Panc1 (cell line): ENCODE measurements around the gene TMEM88. TPM values are rescaled to one million over a fixed set of nuclear protein-coding genes. Genes with fewer than 3 reads are reported as not detected.
A peak's percentile ranks its signal among the peaks of the same experiment; 100 is the strongest.

ENCODE experiments used
- ATAC-seq: fragments of 200-7000 bp; cut with Tn5 transposase; 2 replicates; pipeline ENCODE4 v1.9.1; 2020; ENCODE audit warnings: mild to moderate bottlenecking, moderate library complexity
- BruUV-seq: library from RNA; stranded (reverse); fragments of 400-500 nt; replicated peaks from 2 replicates; lab custom pipeline; 2021; lab: Mats Ljungman, UMichigan
- CTCF ChIA-PET: fragments of 300-600 bp; sonication (Branson Sonifier 250); formaldehyde crosslinking; loops from one replicate; lab custom pipeline; 2022; ENCODE audit warnings: antibody characterized with exemption; lab: Charles Lee
- POLR2A ChIA-PET: fragments of 300-600 bp; sonication (Branson Sonifier 250); formaldehyde crosslinking; loops from one replicate; lab custom pipeline; 2022; ENCODE audit warnings: antibody characterized with exemption; lab: Charles Lee
- DNase-seq: peaks from one replicate; pipeline ENCODE4 v3.0.0-alpha.2; 2010; ENCODE audit warnings: low read depth, low spot score
- H3K27ac ChIP-seq: 2 replicates; pipeline ENCODE4 v1.5.1; 2011; ENCODE audit warnings: mild to moderate bottlenecking, low read length, inconsistent platforms
- H3K27me3 ChIP-seq: fragments of 200-500 bp; sonication (Bioruptor generic); 2 replicates; pipeline ENCODE4 v1.6.0; 2014; ENCODE audit warnings: low read length, inconsistent platforms; ENCODE audit not compliant: control insufficient read depth, insufficient read depth
- H3K36me3 ChIP-seq: fragments of 200-500 bp; sonication (Bioruptor generic); 2 replicates; pipeline ENCODE4 v1.5.1; 2014; ENCODE audit warnings: inconsistent platforms, mild to moderate bottlenecking, low read length, moderate library complexity; ENCODE audit not compliant: control insufficient read depth, insufficient read depth
- H3K4me1 ChIP-seq: 2 replicates; pipeline ENCODE4 v1.5.1; 2011; ENCODE audit warnings: inconsistent platforms, mild to moderate bottlenecking, low read length, moderate library complexity; ENCODE audit not compliant: control insufficient read depth, insufficient read depth
- H3K4me3 ChIP-seq, 2 experiments: 2 replicates each; pipeline ENCODE4 v1.5.1; 2011 to 2012; ENCODE audit warnings: low read depth in 2 of 2, low read length in 2 of 2, mild to moderate bottlenecking in 2 of 2, inconsistent platforms in 1 of 2, moderate library complexity in 1 of 2
- H3K9me3 ChIP-seq: fragments of 200-500 bp; sonication (Bioruptor generic); 2 replicates; pipeline ENCODE4 v1.5.1; 2014; ENCODE audit warnings: low read depth, mild to moderate bottlenecking, inconsistent platforms, low read length, moderate library complexity; ENCODE audit not compliant: control insufficient read depth, insufficient read depth
- POLR2AphosphoS5 ChIP-seq: IDR thresholded peaks from 2 replicates; pipeline ENCODE4 v1.6.1; 2012; ENCODE audit warnings: mild to moderate bottlenecking, low read depth, low read length, moderate library complexity
- SIN3A ChIP-seq: IDR thresholded peaks from 2 replicates; pipeline ENCODE4 v1.6.1; 2012; ENCODE audit warnings: low read depth, mild to moderate bottlenecking, low read length, moderate library complexity, borderline replicate concordance; ENCODE audit not compliant: insufficient read depth
- TCF7L2 ChIP-seq: IDR thresholded peaks from 2 replicates; pipeline ENCODE4 v1.6.1; 2011; ENCODE audit warnings: mild to moderate bottlenecking, low read depth, low read length, inconsistent platforms
- in situ Hi-C: cut with HindIII; loops from 2 replicates; pipeline ENCODE4 v1.10.0; 2016; ENCODE audit warnings: low sequenced_read_pairs, low pct_unique_long_range_greater_than_20kb
- intact Hi-C: fragments of 100-400 bp; cut with micrococcal nuclease; formaldehyde crosslinking; loops from one replicate; pipeline ENCODE4 v1.10.0; 2022; ENCODE audit not compliant: unreplicated experiment
- total RNA-seq: library from RNA; stranded (reverse); gene quantifications from one replicate; pipeline ENCODE4 v1.2.1, GENCODE V29; 2021; ENCODE audit not compliant: unreplicated experiment
- TF ChIP-seq, protein P1 (sequence below): fragments of 450-650 bp; IDR thresholded peaks from 2 replicates; pipeline ENCODE4 v1.5.1; 2017; ENCODE audit warnings: mild to moderate bottlenecking
- TF ChIP-seq, protein P2 (sequence below), 2 experiments: IDR thresholded peaks; 2 replicates each; pipeline ENCODE4 v1.6.1; 2011 to 2012; ENCODE audit warnings: low read depth in 2 of 2, control low read depth in 1 of 2, low read length in 1 of 2, mild to moderate bottlenecking in 1 of 2, moderate library complexity in 1 of 2; ENCODE audit not compliant: insufficient read depth in 1 of 2

TMEM88 gene
- total RNA-seq, 1 experiment from 2014 or later: 1.6 TPM

DNA sequence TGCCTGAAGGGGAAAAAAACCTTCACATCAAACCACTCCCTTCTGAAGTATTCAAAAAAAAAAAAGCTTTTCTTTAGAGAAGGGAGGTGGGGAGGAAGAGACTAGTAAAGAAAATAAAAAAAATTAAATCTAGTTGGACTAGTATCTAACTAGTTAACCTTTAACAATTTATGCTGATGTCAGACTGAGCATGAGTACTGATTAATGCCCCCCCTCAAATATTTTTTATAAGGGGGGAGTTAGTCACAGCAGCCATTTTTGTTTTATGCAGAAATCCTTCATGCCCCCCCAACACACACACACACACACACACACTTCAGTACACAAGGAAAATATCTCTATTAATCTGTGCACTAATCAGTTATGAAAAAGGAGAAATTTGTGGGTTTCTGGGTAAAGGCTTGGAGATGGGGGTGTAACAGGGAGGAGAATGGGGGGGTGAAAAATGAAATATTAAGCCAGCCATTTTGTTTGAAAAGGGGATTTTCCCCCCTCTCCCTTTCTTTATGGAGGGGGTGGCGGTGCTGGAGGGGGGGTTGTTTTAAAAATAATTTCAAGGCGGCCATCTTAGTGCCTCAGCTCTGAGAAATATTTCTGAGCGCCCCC is 29.0 kb downstream of the TMEM88 start:
- H3K27ac ChIP-seq: peak overlapping the region; percentile 77; the same call in 1 of the 2 replicates
- H3K4me3 ChIP-seq: peak overlapping the region; percentile 16 to 33
- H3K27me3 ChIP-seq: no peaks in the 10 kb centered on the region
- ATAC-seq (no peak), DNase-seq (no peak)
- TF ChIP-seq SIN3A: no peak
- TF ChIP-seq, protein P1, sequence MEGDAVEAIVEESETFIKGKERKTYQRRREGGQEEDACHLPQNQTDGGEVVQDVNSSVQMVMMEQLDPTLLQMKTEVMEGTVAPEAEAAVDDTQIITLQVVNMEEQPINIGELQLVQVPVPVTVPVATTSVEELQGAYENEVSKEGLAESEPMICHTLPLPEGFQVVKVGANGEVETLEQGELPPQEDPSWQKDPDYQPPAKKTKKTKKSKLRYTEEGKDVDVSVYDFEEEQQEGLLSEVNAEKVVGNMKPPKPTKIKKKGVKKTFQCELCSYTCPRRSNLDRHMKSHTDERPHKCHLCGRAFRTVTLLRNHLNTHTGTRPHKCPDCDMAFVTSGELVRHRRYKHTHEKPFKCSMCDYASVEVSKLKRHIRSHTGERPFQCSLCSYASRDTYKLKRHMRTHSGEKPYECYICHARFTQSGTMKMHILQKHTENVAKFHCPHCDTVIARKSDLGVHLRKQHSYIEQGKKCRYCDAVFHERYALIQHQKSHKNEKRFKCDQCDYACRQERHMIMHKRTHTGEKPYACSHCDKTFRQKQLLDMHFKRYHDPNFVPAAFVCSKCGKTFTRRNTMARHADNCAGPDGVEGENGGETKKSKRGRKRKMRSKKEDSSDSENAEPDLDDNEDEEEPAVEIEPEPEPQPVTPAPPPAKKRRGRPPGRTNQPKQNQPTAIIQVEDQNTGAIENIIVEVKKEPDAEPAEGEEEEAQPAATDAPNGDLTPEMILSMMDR: no peak
- no peak for TF ChIP-seq TCF7L2
- TF ChIP-seq, protein P2, sequence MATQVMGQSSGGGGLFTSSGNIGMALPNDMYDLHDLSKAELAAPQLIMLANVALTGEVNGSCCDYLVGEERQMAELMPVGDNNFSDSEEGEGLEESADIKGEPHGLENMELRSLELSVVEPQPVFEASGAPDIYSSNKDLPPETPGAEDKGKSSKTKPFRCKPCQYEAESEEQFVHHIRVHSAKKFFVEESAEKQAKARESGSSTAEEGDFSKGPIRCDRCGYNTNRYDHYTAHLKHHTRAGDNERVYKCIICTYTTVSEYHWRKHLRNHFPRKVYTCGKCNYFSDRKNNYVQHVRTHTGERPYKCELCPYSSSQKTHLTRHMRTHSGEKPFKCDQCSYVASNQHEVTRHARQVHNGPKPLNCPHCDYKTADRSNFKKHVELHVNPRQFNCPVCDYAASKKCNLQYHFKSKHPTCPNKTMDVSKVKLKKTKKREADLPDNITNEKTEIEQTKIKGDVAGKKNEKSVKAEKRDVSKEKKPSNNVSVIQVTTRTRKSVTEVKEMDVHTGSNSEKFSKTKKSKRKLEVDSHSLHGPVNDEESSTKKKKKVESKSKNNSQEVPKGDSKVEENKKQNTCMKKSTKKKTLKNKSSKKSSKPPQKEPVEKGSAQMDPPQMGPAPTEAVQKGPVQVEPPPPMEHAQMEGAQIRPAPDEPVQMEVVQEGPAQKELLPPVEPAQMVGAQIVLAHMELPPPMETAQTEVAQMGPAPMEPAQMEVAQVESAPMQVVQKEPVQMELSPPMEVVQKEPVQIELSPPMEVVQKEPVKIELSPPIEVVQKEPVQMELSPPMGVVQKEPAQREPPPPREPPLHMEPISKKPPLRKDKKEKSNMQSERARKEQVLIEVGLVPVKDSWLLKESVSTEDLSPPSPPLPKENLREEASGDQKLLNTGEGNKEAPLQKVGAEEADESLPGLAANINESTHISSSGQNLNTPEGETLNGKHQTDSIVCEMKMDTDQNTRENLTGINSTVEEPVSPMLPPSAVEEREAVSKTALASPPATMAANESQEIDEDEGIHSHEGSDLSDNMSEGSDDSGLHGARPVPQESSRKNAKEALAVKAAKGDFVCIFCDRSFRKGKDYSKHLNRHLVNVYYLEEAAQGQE (IDR thresholded peaks at IDR 0.05; ENCODE audit: insufficient read depth in 1 of 2, low read depth in 2 of 2, low read length in 1 of 2): no peak
- TF ChIP-seq POLR2AphosphoS5: no peak
- peaks cover 24% of the 10 kb centered on the region for H3K4me1 ChIP-seq
- in situ Hi-C loops: no loop called here
- intact Hi-C loops: no loop called here
- peaks cover 2% of the 10 kb centered on the region; the same call in 1 of the 2 replicates for H3K36me3 ChIP-seq
- CTCF ChIA-PET: interaction anchor here (0.6 kb wide), 1 partner anchor 48 kb away, joined by 3 read pairs; the partner anchor contains the start of gene CNTROB
- BruUV-seq: no TSS peak
- POLR2A ChIA-PET: interaction anchor here (0.6 kb wide), 1 partner anchor 269 kb away, joined by 3 read pairs; no protein-coding TSS in a partner anchor
- H3K9me3 ChIP-seq: no peaks in the 10 kb centered on the region

DNA sequence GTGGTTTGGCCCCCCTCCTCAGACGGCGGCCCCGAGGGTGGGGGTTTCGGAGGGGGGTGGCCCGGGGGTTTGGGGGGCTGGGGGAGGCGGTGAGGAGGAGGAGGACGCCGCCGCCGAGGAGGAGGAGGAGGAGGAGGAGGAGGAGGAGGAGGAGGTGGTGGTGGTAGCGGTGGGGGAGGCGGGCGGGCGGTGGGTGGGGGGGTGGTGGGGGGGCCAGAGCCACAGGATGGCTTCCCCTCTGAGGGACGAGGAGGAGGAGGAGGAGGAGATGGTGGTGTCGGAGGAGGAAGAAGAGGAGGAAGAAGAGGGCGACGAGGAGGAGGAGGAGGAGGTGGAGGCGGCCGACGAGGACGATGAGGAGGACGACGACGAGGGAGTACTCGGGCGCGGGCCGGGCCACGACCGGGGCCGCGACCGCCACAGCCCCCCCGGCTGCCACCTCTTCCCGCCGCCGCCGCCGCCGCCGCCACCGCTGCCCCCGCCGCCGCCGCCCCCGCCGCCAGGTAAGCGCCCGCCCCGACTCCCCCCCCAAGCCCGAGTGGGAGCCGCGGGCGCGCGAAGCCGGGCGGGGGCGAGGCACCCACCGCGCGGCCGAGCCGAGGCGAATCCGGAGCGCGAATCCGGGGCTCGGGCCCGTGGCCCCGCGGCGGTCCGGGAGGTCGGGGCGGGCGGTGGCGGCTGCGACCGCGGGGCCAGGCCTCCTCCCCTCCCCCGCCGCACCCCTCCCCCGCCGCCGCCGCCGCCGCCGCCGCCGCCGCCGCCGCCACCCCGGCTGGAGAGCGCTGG is 29.9 kb downstream of the TMEM88 start:
- Histone ChIP-seq H3K27ac (no peak overlapping the region), H3K4me3 (peak overlapping the region; percentile 63 to 77), H3K36me3 (peaks cover 2% of the 10 kb centered on the region; the same call in 1 of the 2 replicates), H3K27me3 (no peaks in the 10 kb centered on the region), H3K9me3 (no peaks in the 10 kb centered on the region), H3K4me1 (peaks cover 33% of the 10 kb centered on the region)
- ChIA-PET CTCF (no interaction called here), POLR2A (interaction anchor here (0.7 kb wide), 1 partner anchor 21 kb away, joined by 10 read pairs; no protein-coding TSS in a partner anchor)
- intact Hi-C loops: no loop called here
- no peak for DNase-seq
- in situ Hi-C loops: no loop called here
- ATAC-seq: no peak
- no peak for TF ChIP-seq TCF7L2
- TF ChIP-seq SIN3A: 0 out of 2 replicates have a peak, but pooled peaks have one; percentile 11
- no TSS peak for BruUV-seq
